ENCODE measurements around the gene NAT14. TPM values are rescaled to one million over a fixed set of nuclear protein-coding genes. Genes with fewer than 3 reads are reported as not detected.
A peak's percentile ranks its signal among the peaks of the same experiment; 100 is the strongest.

Gene NAT14
- total RNA-seq, 1 experiment from 2014 or later, result 55.3 TPM

DNA sequence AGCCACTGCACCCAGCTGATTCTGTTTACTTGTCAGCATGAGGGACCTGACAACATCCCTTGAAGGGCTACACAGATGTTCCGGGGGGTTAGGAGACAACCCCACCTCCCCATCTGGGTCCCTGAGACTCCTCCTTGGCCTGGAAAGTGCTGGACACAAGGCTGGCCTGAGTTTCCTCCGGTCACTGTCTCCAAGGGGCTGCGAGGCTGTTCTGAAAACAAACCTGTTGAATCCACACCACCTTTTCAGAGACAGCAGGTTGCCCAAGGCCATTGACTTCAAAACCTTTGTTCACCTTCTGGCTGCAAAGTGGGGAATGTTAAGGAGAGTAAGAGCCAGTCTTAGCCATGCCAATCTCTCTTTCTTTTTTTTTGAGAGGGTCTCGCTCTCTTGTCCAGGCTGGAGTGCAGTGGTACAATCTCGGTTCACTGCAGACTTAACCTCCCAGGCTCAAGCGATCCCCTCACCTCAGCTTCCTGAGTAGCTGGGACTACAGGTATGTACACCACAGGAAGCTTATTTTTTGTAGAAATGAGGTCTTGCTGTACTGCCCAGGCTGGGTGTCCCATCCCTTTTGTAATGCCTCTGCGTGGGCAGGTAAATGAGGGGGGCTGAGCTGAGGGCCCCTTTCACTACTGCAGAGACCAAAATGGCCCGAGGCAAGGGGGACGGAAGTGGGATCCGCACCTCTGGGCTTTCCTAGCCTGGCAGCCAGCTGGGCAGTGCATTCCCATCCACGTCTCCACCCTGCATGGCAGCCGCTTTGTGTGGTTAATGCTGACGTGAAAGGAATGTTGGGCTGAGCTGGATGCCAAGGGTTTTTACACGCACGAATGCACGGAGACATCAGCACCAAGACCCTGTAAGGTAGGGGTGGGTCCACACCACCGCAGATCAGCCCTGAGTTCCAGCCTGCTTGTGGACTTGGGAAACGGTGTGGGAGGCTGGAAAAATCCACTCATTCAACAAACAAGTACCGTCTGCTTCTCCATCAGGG is 10.4 kb upstream of the NAT14 start:
- ChIA-PET POLR2A (interaction anchor here (1.0 to 1.7 kb wide), 2 partner anchors 10 to 13 kb away, joined by 6 read pairs; partner anchors contain the start of genes ISOC2 and NAT14), CTCF (no interaction called here), RAD21 (ENCODE audit: low non-redundant PET in 1 of 2, low total read pairs in 2 of 2, uncharacterized antibody in 2 of 2, unreplicated experiment in 2 of 2) (interaction anchor here in 1 of 2 experiments (0.5 kb wide), 1 partner anchor 156 kb away, joined by 4 read pairs; no protein-coding TSS in a partner anchor)
- Histone ChIP-seq H3K27ac (ENCODE audit: low read depth, low read length) (peak overlapping the region; percentile 98), H2AFZ (ENCODE audit: low read depth, low read length, poor library complexity, severe bottlenecking) (no peak overlapping the region), H3K4me2 (ENCODE audit: low read length) (peak overlapping the region; percentile 87), H3K79me2 (ENCODE audit: insufficient read depth, low read length) (peaks cover 44% of the 10 kb centered on the region), H4K20me1 (ENCODE audit: insufficient read depth) (no peaks in the 10 kb centered on the region), H3K9ac (ENCODE audit: low read length) (peak overlapping the region; percentile 90), H3K9me2 (ENCODE audit: insufficient read depth) (no peaks in the 10 kb centered on the region), H3K36me3 (ENCODE audit: control insufficient read depth in 1 of 2, insufficient read depth in 2 of 2, low read length in 2 of 2) (peaks cover 0 to 11% of the 10 kb centered on the region in 2 experiments; a peak in 2 of 4 replicates), H3K4me3 (replicated peaks in 1 of 2; ENCODE audit: low read depth in 1 of 2, low read length in 2 of 2) (peak overlapping the region in 1 of 2 experiments; percentile 1; a peak in 1 of 4 replicates), H3K9me3 (ENCODE audit: control insufficient read depth in 1 of 2, insufficient read depth in 1 of 2, low read depth in 1 of 2, low read length in 2 of 2) (no peaks in the 10 kb centered on the region), H3K27me3 (ENCODE audit: insufficient read depth, low read length) (no peaks in the 10 kb centered on the region), H3K4me1 (ENCODE audit: control insufficient read depth in 1 of 2, insufficient read depth in 2 of 2, low read length in 2 of 2) (peaks cover 37 to 58% of the 10 kb centered on the region in 2 experiments)
- BruUV-seq (replicated peaks), result no TSS peak
- DNase-seq (ENCODE audit: low read depth, low spot score) (no peak), ATAC-seq (no peak)
- intact Hi-C loops (cut with micrococcal nuclease), result no loop called here
- TF ChIP-seq, protein P1, sequence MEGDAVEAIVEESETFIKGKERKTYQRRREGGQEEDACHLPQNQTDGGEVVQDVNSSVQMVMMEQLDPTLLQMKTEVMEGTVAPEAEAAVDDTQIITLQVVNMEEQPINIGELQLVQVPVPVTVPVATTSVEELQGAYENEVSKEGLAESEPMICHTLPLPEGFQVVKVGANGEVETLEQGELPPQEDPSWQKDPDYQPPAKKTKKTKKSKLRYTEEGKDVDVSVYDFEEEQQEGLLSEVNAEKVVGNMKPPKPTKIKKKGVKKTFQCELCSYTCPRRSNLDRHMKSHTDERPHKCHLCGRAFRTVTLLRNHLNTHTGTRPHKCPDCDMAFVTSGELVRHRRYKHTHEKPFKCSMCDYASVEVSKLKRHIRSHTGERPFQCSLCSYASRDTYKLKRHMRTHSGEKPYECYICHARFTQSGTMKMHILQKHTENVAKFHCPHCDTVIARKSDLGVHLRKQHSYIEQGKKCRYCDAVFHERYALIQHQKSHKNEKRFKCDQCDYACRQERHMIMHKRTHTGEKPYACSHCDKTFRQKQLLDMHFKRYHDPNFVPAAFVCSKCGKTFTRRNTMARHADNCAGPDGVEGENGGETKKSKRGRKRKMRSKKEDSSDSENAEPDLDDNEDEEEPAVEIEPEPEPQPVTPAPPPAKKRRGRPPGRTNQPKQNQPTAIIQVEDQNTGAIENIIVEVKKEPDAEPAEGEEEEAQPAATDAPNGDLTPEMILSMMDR (IDR thresholded peaks at IDR 0.05 in 2 of 3, conservative IDR thresholded peaks at IDR 0.05 in 1 of 3; ENCODE audit: borderline replicate concordance in 1 of 3, insufficient read depth in 1 of 3, low read depth in 2 of 3, low read length in 2 of 3), result no peak
- TF ChIP-seq POLR2A (IDR thresholded peaks at IDR 0.05; ENCODE audit: borderline replicate concordance, extremely low read depth, insufficient read depth, insufficient read length), result no peak
- no peak for TF ChIP-seq EGR1 (IDR thresholded peaks at IDR 0.05; ENCODE audit: low read depth)
- TF ChIP-seq, protein P2, sequence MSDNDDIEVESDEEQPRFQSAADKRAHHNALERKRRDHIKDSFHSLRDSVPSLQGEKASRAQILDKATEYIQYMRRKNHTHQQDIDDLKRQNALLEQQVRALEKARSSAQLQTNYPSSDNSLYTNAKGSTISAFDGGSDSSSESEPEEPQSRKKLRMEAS (IDR thresholded peaks at IDR 0.05), result no peak
- no peak for TF ChIP-seq RAD21 (IDR thresholded peaks at IDR 0.05; ENCODE audit: low read depth)
- no peak for TF ChIP-seq EZH2 (IDR thresholded peaks at IDR 0.05)
- TF ChIP-seq TCF7L2 (IDR thresholded peaks at IDR 0.05; ENCODE audit: borderline replicate concordance, extremely low read depth, insufficient read depth, insufficient read length), result no peak
- TF ChIP-seq, protein P3, sequence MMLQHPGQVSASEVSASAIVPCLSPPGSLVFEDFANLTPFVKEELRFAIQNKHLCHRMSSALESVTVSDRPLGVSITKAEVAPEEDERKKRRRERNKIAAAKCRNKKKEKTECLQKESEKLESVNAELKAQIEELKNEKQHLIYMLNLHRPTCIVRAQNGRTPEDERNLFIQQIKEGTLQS (IDR thresholded peaks at IDR 0.05), result no peak
- TF ChIP-seq ELF1 (IDR thresholded peaks at IDR 0.05; ENCODE audit: borderline replicate concordance, low read depth), result no peak
- TF ChIP-seq, protein P4, sequence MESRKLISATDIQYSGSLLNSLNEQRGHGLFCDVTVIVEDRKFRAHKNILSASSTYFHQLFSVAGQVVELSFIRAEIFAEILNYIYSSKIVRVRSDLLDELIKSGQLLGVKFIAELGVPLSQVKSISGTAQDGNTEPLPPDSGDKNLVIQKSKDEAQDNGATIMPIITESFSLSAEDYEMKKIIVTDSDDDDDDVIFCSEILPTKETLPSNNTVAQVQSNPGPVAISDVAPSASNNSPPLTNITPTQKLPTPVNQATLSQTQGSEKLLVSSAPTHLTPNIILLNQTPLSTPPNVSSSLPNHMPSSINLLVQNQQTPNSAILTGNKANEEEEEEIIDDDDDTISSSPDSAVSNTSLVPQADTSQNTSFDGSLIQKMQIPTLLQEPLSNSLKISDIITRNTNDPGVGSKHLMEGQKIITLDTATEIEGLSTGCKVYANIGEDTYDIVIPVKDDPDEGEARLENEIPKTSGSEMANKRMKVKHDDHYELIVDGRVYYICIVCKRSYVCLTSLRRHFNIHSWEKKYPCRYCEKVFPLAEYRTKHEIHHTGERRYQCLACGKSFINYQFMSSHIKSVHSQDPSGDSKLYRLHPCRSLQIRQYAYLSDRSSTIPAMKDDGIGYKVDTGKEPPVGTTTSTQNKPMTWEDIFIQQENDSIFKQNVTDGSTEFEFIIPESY (IDR thresholded peaks at IDR 0.05; ENCODE audit: extremely low read depth, insufficient replicate concordance, low read length), result no peak
- no peak for TF ChIP-seq POLR2AphosphoS5 (IDR thresholded peaks at IDR 0.05; ENCODE audit: low read depth, low read length)
- no peak for TF ChIP-seq JUND (IDR thresholded peaks at IDR 0.05)
- no peak for TF ChIP-seq CEBPB (IDR thresholded peaks at IDR 0.05; ENCODE audit: low read depth)
